HL-60 (cell line): Measurements from ENCODE around the gene SF3A2.

Experiments used
- DNase-seq, 2 experiments: peaks; one replicate each; pipeline ENCODE4 v3.0.0-alpha.2; 2010 to 2020; ENCODE audit warnings: low read depth in 1 of 2, low spot score in 1 of 2
- H3K27ac ChIP-seq: fragments of 250-450 bp; sonication (Bioruptor Pico); replicated peaks from 2 replicates; pipeline ENCODE4 v1.5.1; 2020; ENCODE audit warnings: mild to moderate bottlenecking, moderate library complexity
- H3K27me3 ChIP-seq: fragments of 250-450 bp; sonication (Bioruptor Pico); 2 replicates; pipeline ENCODE4 v1.5.1; 2021; ENCODE audit warnings: mild to moderate bottlenecking, moderate library complexity; ENCODE audit not compliant: insufficient read depth, poor library complexity, severe bottlenecking
- H3K4me3 ChIP-seq: replicated peaks from 2 replicates; pipeline ENCODE4 v1.5.1; 2011; ENCODE audit warnings: mild to moderate bottlenecking, control low read depth, low read length; ENCODE audit not compliant: insufficient read depth
- GABPA ChIP-seq: IDR thresholded peaks from 2 replicates; pipeline ENCODE4 v1.6.1; 2012; ENCODE audit warnings: low read depth
- POLR2AphosphoS5 ChIP-seq: IDR thresholded peaks from 2 replicates; pipeline ENCODE4 v1.6.1; 2012; ENCODE audit warnings: low read depth
- SPI1 ChIP-seq: IDR thresholded peaks from 2 replicates; pipeline ENCODE4 v1.6.1; 2012; ENCODE audit warnings: low read depth, mild to moderate bottlenecking, borderline replicate concordance
- TF ChIP-seq, protein P1 (sequence below): IDR thresholded peaks from one replicate; pipeline ENCODE4 v1.5.1; 2011; ENCODE audit warnings: low read length, control low read depth, inconsistent platforms; ENCODE audit not compliant: insufficient read depth
- TF ChIP-seq, protein P2 (sequence below): IDR thresholded peaks from 2 replicates; pipeline ENCODE4 v1.6.1; 2012; ENCODE audit warnings: low read depth; ENCODE audit not compliant: insufficient replicate concordance

Gene SF3A2

DNA sequence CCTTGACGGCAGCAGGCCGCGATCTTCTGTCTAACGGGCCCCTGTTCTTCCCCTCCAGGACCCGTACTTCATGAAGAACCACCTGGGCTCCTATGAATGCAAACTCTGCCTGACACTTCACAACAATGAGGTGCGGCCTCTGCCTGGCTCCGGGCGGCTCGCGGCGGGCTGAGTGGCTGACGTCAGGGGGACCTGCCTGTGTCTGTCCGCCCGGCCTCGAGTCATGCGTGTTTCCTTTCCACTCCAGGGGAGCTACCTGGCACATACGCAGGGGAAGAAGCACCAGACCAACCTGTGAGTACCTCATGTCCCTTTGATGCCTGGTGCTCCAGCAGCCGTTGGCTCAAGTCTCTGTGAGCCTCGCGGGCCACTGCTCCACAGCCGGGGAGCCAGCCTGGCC, 7.9 kb downstream of the SF3A2 start:
- Histone ChIP-seq H3K27ac (no peak overlapping the region), H3K27me3 (no peaks in the 10 kb centered on the region), H3K4me3 (no peak overlapping the region)
- no peak for TF ChIP-seq GABPA
- no peak for TF ChIP-seq POLR2AphosphoS5
- TF ChIP-seq, protein P1, sequence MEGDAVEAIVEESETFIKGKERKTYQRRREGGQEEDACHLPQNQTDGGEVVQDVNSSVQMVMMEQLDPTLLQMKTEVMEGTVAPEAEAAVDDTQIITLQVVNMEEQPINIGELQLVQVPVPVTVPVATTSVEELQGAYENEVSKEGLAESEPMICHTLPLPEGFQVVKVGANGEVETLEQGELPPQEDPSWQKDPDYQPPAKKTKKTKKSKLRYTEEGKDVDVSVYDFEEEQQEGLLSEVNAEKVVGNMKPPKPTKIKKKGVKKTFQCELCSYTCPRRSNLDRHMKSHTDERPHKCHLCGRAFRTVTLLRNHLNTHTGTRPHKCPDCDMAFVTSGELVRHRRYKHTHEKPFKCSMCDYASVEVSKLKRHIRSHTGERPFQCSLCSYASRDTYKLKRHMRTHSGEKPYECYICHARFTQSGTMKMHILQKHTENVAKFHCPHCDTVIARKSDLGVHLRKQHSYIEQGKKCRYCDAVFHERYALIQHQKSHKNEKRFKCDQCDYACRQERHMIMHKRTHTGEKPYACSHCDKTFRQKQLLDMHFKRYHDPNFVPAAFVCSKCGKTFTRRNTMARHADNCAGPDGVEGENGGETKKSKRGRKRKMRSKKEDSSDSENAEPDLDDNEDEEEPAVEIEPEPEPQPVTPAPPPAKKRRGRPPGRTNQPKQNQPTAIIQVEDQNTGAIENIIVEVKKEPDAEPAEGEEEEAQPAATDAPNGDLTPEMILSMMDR = no peak
- TF ChIP-seq, protein P2, sequence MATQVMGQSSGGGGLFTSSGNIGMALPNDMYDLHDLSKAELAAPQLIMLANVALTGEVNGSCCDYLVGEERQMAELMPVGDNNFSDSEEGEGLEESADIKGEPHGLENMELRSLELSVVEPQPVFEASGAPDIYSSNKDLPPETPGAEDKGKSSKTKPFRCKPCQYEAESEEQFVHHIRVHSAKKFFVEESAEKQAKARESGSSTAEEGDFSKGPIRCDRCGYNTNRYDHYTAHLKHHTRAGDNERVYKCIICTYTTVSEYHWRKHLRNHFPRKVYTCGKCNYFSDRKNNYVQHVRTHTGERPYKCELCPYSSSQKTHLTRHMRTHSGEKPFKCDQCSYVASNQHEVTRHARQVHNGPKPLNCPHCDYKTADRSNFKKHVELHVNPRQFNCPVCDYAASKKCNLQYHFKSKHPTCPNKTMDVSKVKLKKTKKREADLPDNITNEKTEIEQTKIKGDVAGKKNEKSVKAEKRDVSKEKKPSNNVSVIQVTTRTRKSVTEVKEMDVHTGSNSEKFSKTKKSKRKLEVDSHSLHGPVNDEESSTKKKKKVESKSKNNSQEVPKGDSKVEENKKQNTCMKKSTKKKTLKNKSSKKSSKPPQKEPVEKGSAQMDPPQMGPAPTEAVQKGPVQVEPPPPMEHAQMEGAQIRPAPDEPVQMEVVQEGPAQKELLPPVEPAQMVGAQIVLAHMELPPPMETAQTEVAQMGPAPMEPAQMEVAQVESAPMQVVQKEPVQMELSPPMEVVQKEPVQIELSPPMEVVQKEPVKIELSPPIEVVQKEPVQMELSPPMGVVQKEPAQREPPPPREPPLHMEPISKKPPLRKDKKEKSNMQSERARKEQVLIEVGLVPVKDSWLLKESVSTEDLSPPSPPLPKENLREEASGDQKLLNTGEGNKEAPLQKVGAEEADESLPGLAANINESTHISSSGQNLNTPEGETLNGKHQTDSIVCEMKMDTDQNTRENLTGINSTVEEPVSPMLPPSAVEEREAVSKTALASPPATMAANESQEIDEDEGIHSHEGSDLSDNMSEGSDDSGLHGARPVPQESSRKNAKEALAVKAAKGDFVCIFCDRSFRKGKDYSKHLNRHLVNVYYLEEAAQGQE = no peak
- TF ChIP-seq SPI1 = no peak
- DNase-seq = no peak

- H3K27me3 ChIP-seq = peaks cover 7% of the 10 kb centered on the region
- TF ChIP-seq SPI1 (no peak), GABPA (no peak), POLR2AphosphoS5 (no peak)
- TF ChIP-seq, protein P2 = no peak
- TF ChIP-seq, protein P1 = no peak
- no peak overlapping the region for H3K27ac ChIP-seq
- no peak overlapping the region for H3K4me3 ChIP-seq
- DNase-seq = no peak
These were observed 8.6 kb downstream of the SF3A2 start for GRCh38 chr19:2245273-2245672.

DNA sequence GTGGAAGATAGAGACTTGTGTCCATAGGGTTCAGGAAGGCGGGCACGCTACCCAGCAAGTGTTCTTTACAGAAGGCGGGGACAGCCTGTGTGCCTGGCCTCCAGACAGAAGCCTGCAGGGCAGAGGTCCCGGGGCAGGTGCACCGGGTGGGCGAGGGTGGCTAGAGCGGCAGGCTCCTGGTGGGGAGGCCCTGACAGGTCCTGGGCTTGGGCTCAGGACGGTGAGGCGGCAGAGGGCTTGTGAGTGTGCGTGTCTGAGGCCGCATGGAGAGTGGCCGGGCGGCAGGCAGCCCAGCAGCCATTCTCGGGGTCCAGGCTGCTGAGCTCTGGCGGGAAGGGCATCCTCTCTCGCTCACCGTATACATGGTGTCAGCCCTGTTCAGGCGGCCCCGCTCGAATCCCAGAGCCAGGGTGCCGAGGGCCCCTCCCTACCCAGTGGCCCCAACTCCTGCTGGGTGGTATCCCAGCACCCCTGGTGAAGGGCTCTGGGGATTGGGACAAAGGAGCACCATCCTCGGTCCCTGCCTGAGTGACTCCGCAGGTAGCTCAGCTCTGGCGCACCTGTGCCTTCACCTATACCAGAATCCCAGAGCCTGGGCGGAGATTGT, 9.5 kb downstream of the SF3A2 start:
- no peak overlapping the region for H3K4me3 ChIP-seq
- no peak for DNase-seq
- TF ChIP-seq SPI1 (no peak), POLR2AphosphoS5 (no peak), GABPA (no peak)
- TF ChIP-seq, protein P1 = no peak
- TF ChIP-seq, protein P2 = no peak
- H3K27ac ChIP-seq = no peak overlapping the region
- H3K27me3 ChIP-seq = peaks cover 12% of the 10 kb centered on the region
